Loucy (cell line): ENCODE results near the gene NTSR2.

Experiments
- CTCF ChIP-seq: fragments of 200-600 bp; sonication (generic); conservative IDR thresholded peaks from 2 replicates; pipeline ENCODE4 v1.5.1; 2014; ENCODE audit warnings: mild to moderate bottlenecking, antibody characterized with exemption, low read length
- EZH2phosphoT487 ChIP-seq: fragments of 200-600 bp; IDR thresholded peaks from 2 replicates; pipeline ENCODE4 v1.6.1; 2018; ENCODE audit warnings: antibody characterized with exemption, mild to moderate bottlenecking, moderate library complexity, borderline replicate concordance

GRCh38 chr2:11674983-11675382 lies 5.0 kb upstream of the NTSR2 start:
- TF ChIP-seq CTCF (no peak), EZH2phosphoT487 (no peak)
